ENCODE data around the gene ARL17B.
"Not testable (repeated sequence)": the region's sequence is repeated elsewhere in the genome, so short reads cannot be mapped to it uniquely, and the experiment has no call there.

The ARL17B gene

DNA sequence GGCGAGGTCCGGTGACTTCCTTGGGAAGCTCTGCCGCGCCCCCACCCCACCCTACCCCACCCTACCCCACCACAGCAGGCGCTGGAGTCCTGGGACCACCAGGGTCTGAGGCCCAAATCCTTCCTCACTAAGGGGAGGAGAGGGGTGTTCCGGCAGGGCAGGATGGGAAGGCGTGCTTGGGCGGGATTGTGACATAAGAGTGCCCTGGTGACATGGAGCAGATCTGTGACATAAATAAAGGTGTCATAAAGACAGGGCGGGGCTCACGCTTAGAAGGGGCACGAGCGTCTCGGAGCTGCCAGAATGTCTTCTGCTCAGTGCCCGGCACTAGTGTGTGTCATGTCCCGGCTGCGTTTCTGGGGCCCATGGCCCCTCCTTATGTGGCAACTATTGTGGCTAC lies 66.7 kb downstream of the ARL17B start, which contains the start of gene LRRC37A:
TSS of gene LRRC37A (plus strand) at position 301 of the 400 bp plus-strand sequence. CDS start at position 304, 3 bp downstream.
- H3K4me3 ChIP-seq (ENCODE audit: control insufficient read depth, low read depth, low read length); DNase-seq (ENCODE audit: low read depth): not testable (repeated sequence)

DNA sequence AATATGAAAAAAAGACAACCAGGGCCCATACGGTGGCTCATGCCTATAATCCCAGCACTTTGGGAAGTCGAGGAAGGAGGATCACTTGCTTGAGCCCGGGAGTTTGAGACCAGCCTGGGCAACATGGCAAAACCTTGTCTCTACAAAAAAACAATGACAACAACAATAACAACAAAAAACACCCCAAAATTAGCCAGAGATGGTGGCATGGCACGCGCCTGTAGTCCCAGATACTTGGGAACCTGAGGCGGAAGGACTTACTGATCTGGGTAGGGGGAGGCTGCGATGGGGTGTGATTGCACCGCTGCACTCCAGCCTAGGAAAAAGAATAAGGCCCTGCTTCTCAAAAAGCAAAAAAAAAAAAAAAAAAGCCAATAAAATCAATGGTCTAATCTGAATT lies 69.9 kb downstream of the ARL17B start:
- H3K4me3 ChIP-seq (ENCODE audit: control insufficient read depth, low read depth, low read length), result not testable (repeated sequence)

DNA sequence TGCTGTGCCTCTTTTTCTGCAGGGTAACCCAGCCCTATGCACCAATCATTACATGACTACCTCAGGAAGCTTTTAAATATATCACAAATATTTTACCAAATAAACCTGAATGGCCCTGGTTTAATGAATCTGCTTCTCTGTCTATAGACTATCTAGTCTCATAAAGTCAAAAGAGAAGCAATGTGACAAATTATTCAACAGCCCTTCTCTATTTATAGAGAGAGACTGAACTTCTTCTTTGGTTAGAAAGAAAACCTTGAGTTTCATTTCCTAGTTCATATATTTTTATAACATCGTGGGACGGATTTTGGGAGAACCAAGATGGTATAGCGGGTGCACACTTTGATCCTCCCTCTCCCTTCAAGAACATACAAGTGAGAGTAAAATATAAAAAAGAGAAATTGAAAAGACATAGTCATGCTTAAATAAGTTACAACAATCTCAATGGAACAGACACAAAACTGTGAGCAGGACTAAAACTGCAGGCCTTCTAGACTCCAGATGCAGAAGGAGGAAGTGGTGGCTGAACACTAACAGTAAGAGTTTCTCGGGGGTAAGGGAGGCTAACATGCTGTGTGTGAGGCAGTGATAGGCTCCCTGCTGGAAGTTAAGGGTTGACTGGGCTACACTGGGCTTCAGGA lies 70.5 kb downstream of the ARL17B start:
- not testable (repeated sequence) for DNase-seq (ENCODE audit: low read depth); H3K4me3 ChIP-seq (ENCODE audit: control insufficient read depth, low read depth, low read length)

More for the DNA sequence above, 69.9 kb downstream of the ARL17B start:
- not testable (repeated sequence) for DNase-seq (ENCODE audit: low read depth)

DNA sequence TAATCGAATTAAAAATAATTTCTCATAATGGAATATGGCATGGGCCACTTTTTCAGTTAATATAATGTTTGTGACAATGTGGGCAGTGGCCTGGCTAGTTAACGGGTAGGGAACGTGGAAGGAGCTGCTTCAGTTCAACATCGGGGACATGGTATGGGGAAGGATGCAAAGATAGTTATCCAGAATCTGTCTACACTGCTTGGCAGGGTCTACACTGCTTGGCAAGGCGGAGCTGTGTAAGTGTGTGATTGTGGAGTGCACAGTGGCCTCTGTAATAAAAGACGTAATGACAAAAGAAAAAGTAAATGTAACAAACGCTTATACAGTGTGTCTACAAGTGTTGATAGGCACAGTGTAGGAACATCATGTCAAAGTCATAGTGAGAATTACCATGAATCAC lies 74.0 kb downstream of the ARL17B start:
- H3K4me3 ChIP-seq (ENCODE audit: control insufficient read depth, low read depth, low read length); DNase-seq (ENCODE audit: low read depth): not testable (repeated sequence)

DNA sequence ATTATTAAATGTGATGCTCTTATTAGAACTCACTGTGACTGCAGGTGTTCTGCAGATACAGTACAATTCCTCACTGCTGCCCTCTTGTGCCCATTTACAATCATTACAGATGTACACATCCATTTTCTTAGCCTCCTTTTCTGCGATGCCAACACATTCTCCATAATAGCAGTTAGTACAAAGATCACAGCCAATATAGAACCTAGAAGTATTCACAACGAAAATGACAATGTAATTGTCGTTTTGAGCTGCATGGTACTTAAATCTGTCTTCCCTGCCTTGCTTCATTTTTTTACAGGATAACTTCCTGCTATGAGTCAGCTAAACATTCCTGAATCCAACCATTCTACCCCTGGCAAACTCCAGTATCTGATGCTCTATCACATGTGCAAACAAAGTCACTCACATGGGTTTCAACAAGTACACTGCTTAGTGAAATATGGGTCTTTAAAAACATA lies 74.8 kb downstream of the ARL17B start:
- not testable (repeated sequence) for H3K4me3 ChIP-seq (ENCODE audit: control insufficient read depth, low read depth, low read length)
- TF ChIP-seq, protein P1, sequence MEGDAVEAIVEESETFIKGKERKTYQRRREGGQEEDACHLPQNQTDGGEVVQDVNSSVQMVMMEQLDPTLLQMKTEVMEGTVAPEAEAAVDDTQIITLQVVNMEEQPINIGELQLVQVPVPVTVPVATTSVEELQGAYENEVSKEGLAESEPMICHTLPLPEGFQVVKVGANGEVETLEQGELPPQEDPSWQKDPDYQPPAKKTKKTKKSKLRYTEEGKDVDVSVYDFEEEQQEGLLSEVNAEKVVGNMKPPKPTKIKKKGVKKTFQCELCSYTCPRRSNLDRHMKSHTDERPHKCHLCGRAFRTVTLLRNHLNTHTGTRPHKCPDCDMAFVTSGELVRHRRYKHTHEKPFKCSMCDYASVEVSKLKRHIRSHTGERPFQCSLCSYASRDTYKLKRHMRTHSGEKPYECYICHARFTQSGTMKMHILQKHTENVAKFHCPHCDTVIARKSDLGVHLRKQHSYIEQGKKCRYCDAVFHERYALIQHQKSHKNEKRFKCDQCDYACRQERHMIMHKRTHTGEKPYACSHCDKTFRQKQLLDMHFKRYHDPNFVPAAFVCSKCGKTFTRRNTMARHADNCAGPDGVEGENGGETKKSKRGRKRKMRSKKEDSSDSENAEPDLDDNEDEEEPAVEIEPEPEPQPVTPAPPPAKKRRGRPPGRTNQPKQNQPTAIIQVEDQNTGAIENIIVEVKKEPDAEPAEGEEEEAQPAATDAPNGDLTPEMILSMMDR (conservative IDR thresholded peaks at IDR 0.05; ENCODE audit: control insufficient read depth, insufficient read depth, low read depth, low read length), result peak; percentile 63
- peak; percentile 64 for DNase-seq (ENCODE audit: low read depth)

DNA sequence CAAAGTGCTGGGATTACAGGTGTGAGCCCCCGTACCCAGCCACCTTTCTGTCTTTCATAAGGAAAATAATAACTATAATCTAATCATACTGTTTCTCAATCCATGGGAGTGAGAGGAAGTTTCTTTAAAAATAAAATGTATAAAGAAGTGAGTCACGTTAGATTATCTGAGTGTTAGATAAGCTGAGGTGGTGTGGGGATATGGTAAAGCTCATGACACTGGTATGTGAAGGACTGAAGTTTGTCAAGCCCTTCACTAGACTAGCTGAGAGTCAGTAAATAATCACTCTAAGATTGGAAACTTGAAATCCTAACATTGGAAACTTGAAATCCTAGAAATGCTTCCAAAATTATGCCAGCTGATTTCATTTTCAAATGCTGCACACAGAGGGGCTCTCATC lies 76.1 kb downstream of the ARL17B start:
- DNase-seq (ENCODE audit: low read depth); H3K4me3 ChIP-seq (ENCODE audit: control insufficient read depth, low read depth, low read length): not testable (repeated sequence)

DNA sequence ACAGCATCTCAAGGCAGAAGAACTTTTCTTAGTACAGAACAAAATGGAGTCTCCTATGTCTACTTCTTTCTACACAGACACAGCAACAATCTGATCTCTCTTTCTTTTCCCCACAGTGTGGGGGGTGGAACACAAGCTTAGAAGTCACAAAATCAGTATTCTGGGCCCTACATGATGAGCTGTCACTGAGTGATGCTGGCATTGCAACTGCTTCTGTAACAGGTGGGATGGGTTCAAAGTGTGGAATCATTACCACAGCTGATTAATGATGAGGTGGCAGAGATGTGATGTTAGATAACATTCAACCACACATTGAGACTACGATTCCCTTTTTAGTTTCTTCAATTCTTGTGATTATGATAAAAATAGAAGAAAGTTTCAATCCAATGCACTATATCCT lies 77.1 kb downstream of the ARL17B start:
- not testable (repeated sequence) for DNase-seq (ENCODE audit: low read depth); H3K4me3 ChIP-seq (ENCODE audit: control insufficient read depth, low read depth, low read length)

DNA sequence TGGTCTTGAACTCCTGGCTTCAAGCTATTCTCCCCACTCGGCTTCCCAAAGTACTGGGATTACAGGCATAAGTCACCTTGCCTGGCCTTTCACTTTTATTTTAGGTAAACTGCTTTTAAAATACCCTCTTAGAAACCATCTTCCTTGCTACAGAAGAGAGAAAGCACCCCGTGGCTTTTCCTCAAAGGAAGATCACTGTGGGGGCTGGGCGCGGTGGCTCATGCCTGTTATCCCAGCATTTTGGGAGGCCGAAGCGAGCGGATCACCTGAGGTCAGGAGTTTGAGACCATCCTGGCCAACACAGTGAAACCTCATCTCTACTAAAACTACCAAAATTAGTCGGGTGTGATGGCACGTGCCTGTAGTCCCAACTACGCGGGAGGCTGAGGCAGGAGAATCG lies 78.9 kb downstream of the ARL17B start:
- not testable (repeated sequence) for H3K4me3 ChIP-seq (ENCODE audit: control insufficient read depth, low read depth, low read length); DNase-seq (ENCODE audit: low read depth)

DNA sequence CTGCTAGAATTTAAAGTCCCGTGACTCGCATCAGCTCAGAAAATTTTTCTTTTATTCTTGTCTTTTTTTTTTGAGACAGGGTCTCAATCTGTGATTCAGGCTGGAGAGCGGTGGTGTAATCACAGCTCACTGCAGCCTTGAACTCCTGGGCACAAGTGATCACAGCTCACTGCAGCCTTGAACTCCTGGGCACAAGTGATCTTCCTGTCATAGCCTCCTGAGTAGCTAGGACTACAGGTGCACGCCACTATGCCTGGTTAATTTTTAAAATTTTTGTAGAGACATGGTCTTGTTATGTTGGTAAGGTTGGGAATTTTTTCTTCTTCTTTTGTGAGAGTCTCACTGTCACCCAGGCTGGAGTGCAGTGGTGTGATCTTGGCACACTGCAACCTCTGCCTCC lies 80.2 kb downstream of the ARL17B start:
- not testable (repeated sequence) for DNase-seq (ENCODE audit: low read depth); H3K4me3 ChIP-seq (ENCODE audit: control insufficient read depth, low read depth, low read length)

DNA sequence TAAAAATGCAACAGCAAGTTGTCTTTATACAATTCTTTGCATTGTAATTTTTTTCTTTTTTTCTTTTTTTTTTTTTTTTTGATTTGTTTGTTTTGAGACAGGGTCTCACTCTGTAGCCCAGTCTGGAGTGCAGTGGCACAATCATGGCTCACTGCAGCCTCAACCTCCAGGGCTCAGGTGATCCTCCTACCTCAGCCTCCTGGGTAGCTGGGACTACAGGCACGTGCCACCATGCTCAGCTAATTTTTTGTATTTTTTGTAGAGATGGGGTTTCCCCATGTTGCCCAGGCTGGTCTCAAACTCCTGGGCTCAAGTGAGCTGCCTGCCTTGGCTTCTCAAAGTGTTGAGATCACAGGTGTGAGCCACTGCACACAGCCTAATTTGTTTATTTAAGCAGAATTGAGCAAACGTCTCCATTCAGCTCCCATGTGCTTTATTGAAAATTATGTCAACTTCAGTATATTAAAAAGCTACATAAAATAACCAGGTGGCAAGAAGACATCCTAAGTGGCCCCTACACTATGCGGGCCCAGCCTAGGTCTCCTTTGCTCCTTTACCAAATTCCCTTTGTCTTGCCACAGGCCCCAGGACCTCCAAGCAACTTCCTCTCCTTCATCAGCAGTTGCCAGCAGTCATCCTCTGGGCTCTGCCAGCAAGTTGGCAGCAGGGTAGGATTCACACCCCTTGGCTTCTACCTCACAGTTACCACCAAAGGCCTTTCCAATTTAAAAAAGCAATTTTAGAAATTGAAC lies 84.7 kb downstream of the ARL17B start:
- DNase-seq (ENCODE audit: low read depth); H3K4me3 ChIP-seq (ENCODE audit: control insufficient read depth, low read depth, low read length): not testable (repeated sequence)

DNA sequence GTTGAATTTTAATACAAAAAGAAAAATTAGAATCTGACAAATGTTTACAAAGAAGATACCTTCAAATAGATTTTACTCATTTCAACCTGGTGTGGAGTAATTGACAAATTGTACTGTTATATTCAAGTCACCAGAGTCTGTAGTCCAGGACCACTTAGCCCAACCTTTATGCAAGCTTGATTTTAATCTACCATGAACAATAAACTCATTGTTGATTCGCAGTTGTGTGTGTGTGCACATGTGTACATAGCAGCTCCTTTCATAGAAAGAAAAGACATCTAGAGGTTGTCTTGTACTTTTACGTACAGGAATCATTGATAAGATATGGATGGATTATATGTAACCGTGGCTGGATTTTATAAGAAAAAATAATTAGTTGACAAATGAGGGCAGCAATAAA lies 87.3 kb downstream of the ARL17B start:
- no peak for DNase-seq (ENCODE audit: low read depth)
- H3K4me3 ChIP-seq (ENCODE audit: control insufficient read depth, low read depth, low read length), result no peak overlapping the region
- TF ChIP-seq, protein P1 (conservative IDR thresholded peaks at IDR 0.05; ENCODE audit: control insufficient read depth, insufficient read depth, low read depth, low read length), result no peak
